HS-27A (cell line): ENCODE results near the gene MUC6.

ENCODE experiments used
- DNase-seq: peaks from one replicate; pipeline ENCODE4 v3.0.0-alpha.2; 2012; ENCODE audit warnings: low read depth, missing footprints

The MUC6 gene

GRCh38 chr11:1009371-1009770, 27.1 kb downstream of the MUC6 start:
- DNase-seq: no peak

GRCh38 chr11:1008803-1009145, 27.7 kb downstream of the MUC6 start:
- DNase-seq: no peak

- no peak for DNase-seq
Observed at GRCh38 chr11:1008001-1008802, 28.3 kb downstream of the MUC6 start.

GRCh38 chr11:1007279-1007678, 29.2 kb downstream of the MUC6 start:
- no peak for DNase-seq

- DNase-seq: no peak
Observed at GRCh38 chr11:1006762-1007161, 29.8 kb downstream of the MUC6 start.

- DNase-seq: no peak
Observed at GRCh38 chr11:1005928-1006327, 30.6 kb downstream of the MUC6 start.

GRCh38 chr11:1003159-1003558, 33.4 kb downstream of the MUC6 start:
- DNase-seq: no peak

- no peak for DNase-seq
Observed at GRCh38 chr11:1002406-1002984, 34.0 kb downstream of the MUC6 start.

GRCh38 chr11:1001617-1002405, 34.7 kb downstream of the MUC6 start:
- no peak for DNase-seq

GRCh38 chr11:1000357-1001278, 35.9 kb downstream of the MUC6 start:
- no peak for DNase-seq

- no peak for DNase-seq
Observed at GRCh38 chr11:999009-999408, 37.5 kb downstream of the MUC6 start.

- no peak for DNase-seq
Observed at GRCh38 chr11:997907-998306, 38.6 kb downstream of the MUC6 start.

- no peak for DNase-seq
Observed at GRCh38 chr11:996681-997080, 39.8 kb downstream of the MUC6 start.

GRCh38 chr11:995752-996420, 40.6 kb downstream of the MUC6 start:
- DNase-seq: no peak

- DNase-seq: no peak
Observed at GRCh38 chr11:995044-995751, 41.3 kb downstream of the MUC6 start.

GRCh38 chr11:993632-994167, 42.8 kb downstream of the MUC6 start:
- no peak for DNase-seq

GRCh38 chr11:992577-992976, 43.9 kb downstream of the MUC6 start:
- no peak for DNase-seq

- DNase-seq: no peak
Observed at GRCh38 chr11:991711-992307, 44.7 kb downstream of the MUC6 start.

GRCh38 chr11:991034-991433, 45.5 kb downstream of the MUC6 start:
- DNase-seq: no peak

- no peak for DNase-seq
Observed at GRCh38 chr11:990101-990500, 46.4 kb downstream of the MUC6 start.
